Measurements from ENCODE around the gene MAP3K14. TPM values are rescaled to one million over a fixed set of nuclear protein-coding genes. Genes with fewer than 3 reads are reported as not detected.

The MAP3K14 gene
- total RNA-seq, 1 donor from 2014 or later: 9.8 TPM

DNA sequence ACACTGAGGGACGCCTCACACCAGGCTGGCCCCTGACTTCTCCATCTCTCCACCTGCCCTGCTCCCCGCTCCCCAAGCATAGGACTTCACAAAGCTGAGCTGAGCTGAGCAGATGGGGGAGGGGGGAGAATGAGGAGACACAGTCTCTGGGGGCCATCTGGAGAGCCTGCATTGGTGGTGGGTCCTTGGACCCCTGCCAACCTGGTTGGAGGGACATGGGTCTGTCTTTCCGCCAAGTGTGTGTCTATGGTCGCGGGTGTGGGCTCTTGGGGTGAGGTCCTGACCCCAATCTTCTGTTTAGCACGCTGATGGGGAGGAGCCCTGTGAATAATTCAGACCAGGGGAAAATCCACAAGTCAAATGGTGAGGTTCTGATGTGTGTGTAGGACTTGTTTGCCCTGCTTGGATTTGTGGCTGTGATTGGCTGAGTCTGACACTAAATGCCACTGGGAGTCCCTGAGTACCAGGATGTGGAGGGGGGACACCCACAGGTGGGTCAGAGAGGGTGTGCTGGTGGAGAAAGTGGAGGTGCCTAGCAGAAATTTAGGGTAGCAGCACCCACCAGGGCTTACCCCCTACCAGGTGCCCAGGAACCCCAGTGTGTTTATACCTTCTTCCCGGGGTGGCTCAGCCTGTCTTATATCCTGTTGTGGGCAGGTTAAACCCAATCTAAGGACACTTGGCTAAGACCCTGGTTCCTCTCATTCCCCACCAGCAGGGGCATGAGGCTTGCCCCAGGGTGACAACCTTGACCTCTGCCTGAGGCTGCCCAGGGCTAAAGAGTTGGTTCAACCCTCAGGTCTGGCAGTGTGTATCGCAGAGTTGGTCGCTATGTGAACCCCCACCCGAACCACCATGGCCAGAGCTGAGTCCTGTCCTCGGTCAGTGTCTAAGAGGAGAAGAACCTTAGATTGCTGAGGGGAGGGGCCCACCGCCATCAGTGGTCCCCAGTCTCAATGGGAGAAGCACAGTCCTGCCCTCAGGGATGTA, 93.0 kb downstream of the MAP3K14 start:
- peak overlapping the region; percentile 8 for H3K4me3 Mint-ChIP-seq
- no peak overlapping the region for H3K27ac Mint-ChIP-seq
- H3K4me1 Mint-ChIP-seq: peaks cover 7% of the 10 kb centered on the region
- no peaks in the 10 kb centered on the region for H3K9me3 Mint-ChIP-seq
- TF ChIP-seq, protein P1, sequence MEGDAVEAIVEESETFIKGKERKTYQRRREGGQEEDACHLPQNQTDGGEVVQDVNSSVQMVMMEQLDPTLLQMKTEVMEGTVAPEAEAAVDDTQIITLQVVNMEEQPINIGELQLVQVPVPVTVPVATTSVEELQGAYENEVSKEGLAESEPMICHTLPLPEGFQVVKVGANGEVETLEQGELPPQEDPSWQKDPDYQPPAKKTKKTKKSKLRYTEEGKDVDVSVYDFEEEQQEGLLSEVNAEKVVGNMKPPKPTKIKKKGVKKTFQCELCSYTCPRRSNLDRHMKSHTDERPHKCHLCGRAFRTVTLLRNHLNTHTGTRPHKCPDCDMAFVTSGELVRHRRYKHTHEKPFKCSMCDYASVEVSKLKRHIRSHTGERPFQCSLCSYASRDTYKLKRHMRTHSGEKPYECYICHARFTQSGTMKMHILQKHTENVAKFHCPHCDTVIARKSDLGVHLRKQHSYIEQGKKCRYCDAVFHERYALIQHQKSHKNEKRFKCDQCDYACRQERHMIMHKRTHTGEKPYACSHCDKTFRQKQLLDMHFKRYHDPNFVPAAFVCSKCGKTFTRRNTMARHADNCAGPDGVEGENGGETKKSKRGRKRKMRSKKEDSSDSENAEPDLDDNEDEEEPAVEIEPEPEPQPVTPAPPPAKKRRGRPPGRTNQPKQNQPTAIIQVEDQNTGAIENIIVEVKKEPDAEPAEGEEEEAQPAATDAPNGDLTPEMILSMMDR (IDR thresholded peaks at IDR 0.05; ENCODE audit: unreplicated experiment): no peak
- DNase-seq (ENCODE audit: low spot score in 2 of 2, unreplicated experiment in 2 of 2): no peak
- H3K36me3 Mint-ChIP-seq: no peaks in the 10 kb centered on the region
- peaks cover 62% of the 10 kb centered on the region for H3K27me3 Mint-ChIP-seq (ENCODE audit: low read depth)

DNA sequence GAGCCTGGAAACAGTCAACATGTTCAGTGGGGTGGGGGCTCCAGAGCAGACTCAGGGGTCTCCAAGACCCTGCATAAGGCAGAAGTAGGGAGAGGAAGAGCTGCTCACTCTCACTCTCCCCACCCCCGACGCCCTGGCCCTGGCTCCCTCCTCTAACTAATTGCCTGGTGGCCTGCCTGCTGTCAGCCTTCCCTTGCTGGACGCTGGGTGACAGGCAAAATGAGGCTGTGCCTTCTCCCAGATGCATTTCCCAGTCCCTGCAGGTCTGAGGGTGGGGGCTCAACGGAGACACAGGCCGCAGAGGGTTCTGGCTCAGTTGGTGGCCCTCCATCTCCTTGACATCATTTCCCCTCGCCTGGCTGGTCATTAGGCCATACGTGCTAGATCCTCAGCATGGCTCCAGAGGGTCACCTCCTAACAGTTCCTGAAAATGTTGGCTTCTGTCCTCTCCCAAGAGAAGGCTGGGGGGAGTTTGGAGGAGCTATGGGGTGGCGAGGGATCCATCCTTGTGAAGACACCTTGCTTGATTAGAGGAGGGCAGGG, 93.8 kb downstream of the MAP3K14 start:
- no peak for DNase-seq (ENCODE audit: low spot score in 2 of 2, unreplicated experiment in 2 of 2)
- TF ChIP-seq, protein P1 (IDR thresholded peaks at IDR 0.05; ENCODE audit: unreplicated experiment): no peak
- Mint-ChIP-seq H3K9me3 (no peaks in the 10 kb centered on the region), H3K27ac (no peak overlapping the region), H3K4me1 (peaks cover 6% of the 10 kb centered on the region), H3K4me3 (peak overlapping the region; percentile 63), H3K27me3 (ENCODE audit: low read depth) (peaks cover 65% of the 10 kb centered on the region), H3K36me3 (no peaks in the 10 kb centered on the region)

DNA sequence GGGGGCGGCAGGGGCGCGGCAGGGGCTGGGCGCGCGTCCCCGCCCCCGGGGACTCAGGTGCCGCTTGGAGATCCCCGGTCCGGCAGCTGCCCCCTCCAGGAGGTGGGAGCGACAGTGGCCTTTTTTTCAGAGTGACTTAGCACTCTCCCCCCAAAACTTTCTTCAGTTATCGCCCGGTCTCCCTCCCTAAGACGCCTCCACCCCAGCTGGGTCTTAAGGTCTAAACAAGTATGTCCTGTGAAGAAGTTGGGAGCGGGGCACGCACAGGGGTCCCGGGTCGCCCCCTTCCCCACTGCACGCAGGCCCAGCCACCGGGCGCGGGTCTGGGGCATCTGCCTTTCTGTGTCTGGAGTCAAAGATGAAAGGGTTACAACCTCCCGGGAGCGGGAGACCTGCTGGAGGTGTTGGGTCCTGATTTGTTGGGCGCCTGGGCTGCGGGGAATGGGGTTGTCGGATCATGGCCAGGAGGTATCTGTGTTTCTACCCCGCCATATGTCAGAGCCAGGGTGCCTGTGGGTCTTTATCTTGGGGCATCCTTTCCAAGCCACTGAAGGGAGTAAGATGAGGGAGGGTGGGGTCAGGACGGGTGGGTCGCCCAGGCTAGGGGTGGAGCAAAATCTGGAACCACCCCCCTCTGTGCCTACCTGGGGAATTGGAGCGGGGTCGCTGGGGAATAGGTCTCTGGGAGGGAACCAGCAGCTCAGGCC, 94.4 kb downstream of the MAP3K14 start:
- Mint-ChIP-seq H3K4me1 (peaks cover 6% of the 10 kb centered on the region), H3K27ac (no peak overlapping the region), H3K9me3 (no peaks in the 10 kb centered on the region), H3K4me3 (peak overlapping the region; percentile 63), H3K36me3 (no peaks in the 10 kb centered on the region), H3K27me3 (ENCODE audit: low read depth) (peaks cover 67% of the 10 kb centered on the region)
- no peak for DNase-seq (ENCODE audit: low spot score in 2 of 2, unreplicated experiment in 2 of 2)
- TF ChIP-seq, protein P1 (IDR thresholded peaks at IDR 0.05; ENCODE audit: unreplicated experiment): no peak

DNA sequence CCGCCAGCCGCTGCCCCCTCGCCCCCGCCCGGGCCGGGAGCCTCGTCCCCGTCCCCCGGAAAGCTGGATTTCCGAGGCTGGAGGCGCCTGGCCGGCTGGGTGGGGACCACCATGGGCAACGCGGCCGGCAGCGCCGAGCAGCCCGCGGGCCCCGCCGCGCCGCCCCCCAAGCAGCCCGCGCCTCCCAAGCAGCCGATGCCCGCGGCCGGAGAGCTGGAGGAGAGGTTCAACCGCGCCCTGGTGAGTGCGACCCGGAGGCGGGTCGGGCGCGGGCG, 94.9 kb downstream of the MAP3K14 start:
- no peak for DNase-seq (ENCODE audit: low spot score in 2 of 2, unreplicated experiment in 2 of 2)
- H3K27me3 Mint-ChIP-seq (ENCODE audit: low read depth): peaks cover 67% of the 10 kb centered on the region
- H3K4me1 Mint-ChIP-seq: peaks cover 6% of the 10 kb centered on the region
- H3K4me3 Mint-ChIP-seq: no peak overlapping the region
- TF ChIP-seq, protein P1 (IDR thresholded peaks at IDR 0.05; ENCODE audit: unreplicated experiment): no peak
- H3K36me3 Mint-ChIP-seq: no peaks in the 10 kb centered on the region
- no peak overlapping the region for H3K27ac Mint-ChIP-seq
- no peaks in the 10 kb centered on the region for H3K9me3 Mint-ChIP-seq

DNA sequence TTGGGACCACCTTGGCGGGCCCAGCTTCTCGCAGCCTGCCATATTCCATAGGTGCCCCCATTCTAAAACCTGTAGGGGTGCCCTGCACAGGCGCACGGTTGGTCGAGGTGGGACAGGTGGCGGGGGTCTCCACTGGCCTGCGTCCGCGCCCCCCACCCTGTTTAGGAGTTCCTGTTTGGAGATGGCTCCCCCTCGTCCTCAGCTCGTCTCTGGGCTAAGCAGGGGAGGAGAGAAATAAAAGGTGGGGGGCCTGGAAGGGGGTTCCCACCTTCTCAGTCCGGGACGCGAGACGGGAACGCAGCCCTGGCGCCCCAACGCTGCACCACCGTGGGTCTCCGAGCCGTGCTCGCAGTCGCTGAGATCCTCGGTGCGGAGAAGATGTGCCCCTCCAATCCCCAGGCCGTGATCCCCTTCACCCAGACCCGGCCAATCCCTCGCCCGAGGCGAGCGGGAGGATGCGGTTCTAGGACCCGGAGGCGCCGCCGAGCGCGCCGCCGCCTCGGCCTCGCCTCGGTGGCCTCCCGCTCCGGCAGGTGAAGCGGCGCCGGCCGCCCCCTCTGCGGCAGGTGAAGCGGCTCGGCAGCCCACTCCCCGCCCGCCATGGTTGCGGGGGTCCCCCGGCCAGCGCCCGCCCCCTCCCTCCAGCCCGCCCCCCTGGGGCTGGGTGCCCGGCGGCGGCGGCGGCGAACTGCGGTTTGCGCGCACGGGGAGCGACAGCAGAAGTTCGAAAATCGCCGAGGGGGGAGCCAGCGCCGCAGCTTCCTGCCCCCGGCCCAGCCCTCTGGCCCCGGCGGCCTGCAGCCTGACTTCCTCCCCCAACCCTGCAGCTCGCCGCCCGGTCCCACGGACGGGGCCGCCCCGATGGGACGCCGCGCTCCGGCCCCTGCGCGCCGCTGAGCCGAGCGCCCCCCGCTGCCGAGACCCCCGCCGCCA, 95.5 kb downstream of the MAP3K14 start, which contains the start of gene FMNL1:
FMNL1 (plus strand) TSS at position 805 of the 933 bp plus-strand sequence. CDS start 240 bp downstream, outside the sequence.
- no peak for DNase-seq (ENCODE audit: low spot score in 2 of 2, unreplicated experiment in 2 of 2)
- Mint-ChIP-seq H3K27me3 (ENCODE audit: low read depth) (peaks cover 68% of the 10 kb centered on the region), H3K4me1 (peaks cover 6% of the 10 kb centered on the region), H3K27ac (no peak within 1 kb of the TSS), H3K4me3 (peak within 1 kb of the TSS; percentile 63), H3K9me3 (no peaks in the 10 kb centered on the region), H3K36me3 (no peaks in the 10 kb centered on the region)
- TF ChIP-seq, protein P1 (IDR thresholded peaks at IDR 0.05; ENCODE audit: unreplicated experiment): no peak
